Adipocyte (in vitro differentiated cells): ENCODE data around the gene CLDN25.
"Not testable (repeated sequence)": the region's sequence is repeated elsewhere in the genome, so short reads cannot be mapped to it uniquely, and the experiment has no call there.

ENCODE experiments used
- DNase-seq: peaks from one replicate; pipeline ENCODE4 v3.0.0-alpha.2; 2015; ENCODE audit warnings: low read depth
- H3K27me3 ChIP-seq: replicated peaks from 2 replicates; pipeline ENCODE4 v1.7.0; 2013; ENCODE audit warnings: mild to moderate bottlenecking, low read length, moderate library complexity; ENCODE audit not compliant: control insufficient read depth, insufficient read depth
- H3K36me3 ChIP-seq: 2 replicates; pipeline ENCODE4 v1.7.0; 2013; ENCODE audit warnings: low read length, mild to moderate bottlenecking, moderate library complexity; ENCODE audit not compliant: control insufficient read depth, insufficient read depth, severe bottlenecking
- H3K4me1 ChIP-seq: 2 replicates; pipeline ENCODE4 v1.7.0; 2013; ENCODE audit warnings: mild to moderate bottlenecking, low read length, moderate library complexity; ENCODE audit not compliant: control insufficient read depth, insufficient read depth
- H3K4me3 ChIP-seq: 2 replicates; pipeline ENCODE4 v1.7.0; 2013; ENCODE audit warnings: mild to moderate bottlenecking, low read length, moderate library complexity
- H3K9ac ChIP-seq: 2 replicates; pipeline ENCODE4 v1.7.0; 2013; ENCODE audit warnings: mild to moderate bottlenecking, low read length, moderate library complexity
- H3K9me3 ChIP-seq: 2 replicates; pipeline ENCODE4 v1.7.0; 2013; ENCODE audit warnings: mild to moderate bottlenecking, low read length, moderate library complexity; ENCODE audit not compliant: control insufficient read depth

Gene CLDN25

GRCh38 chr11:113779496-113779895 lies at the start of gene CLDN25:
CLDN25 (plus strand) TSS chr11:113779796; CDS start chr11:113779796, 0 bp downstream.
- no peaks in the 10 kb centered on the region for H3K36me3 ChIP-seq
- H3K27me3 ChIP-seq: peaks cover 17% of the 10 kb centered on the region
- no peaks in the 10 kb centered on the region for H3K9me3 ChIP-seq
- H3K4me3 ChIP-seq: no peak within 1 kb of the TSS
- no peak within 1 kb of the TSS for H3K9ac ChIP-seq
- DNase-seq: no peak
- peaks cover 4% of the 10 kb centered on the region for H3K4me1 ChIP-seq

DNA sequence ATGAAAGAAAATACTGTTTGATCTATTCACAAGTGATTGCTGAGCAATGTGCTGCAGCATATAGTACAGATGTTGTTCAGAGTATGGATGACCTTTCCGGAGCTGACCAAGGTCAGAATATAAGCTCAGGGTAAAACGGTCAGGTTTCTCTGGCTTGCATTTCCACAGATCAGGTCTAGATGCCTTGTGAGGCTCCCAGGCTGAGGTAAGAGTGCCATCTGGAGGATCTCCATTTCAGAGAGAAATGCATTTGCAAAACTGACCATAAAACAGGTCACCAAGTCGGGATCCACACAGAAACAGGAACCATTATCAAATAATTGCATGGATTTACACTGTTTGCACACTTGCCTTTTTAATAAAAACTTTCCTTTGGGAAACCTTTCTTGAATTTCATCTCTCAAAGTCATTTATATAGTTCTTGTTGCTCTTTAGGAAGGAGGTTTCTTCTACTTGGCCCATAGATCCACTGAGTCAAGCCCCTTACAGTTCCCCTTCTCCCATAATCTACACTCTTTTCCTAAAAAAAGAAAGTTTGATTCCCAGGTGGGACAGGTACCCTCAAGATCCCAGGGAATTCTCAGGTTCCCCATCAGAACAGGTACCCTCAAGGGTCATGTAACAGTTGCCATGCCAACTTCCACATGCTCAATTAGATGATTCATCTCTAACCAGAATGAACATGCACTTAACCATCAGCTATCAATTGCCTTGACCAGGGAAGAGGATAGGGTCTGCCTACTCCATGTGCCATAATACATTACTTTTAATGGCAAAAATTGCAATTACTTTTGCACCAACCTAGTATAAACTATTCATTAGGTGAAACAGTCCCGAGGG lies 48.5 kb upstream of the CLDN25 start:
- H3K36me3 ChIP-seq: peaks cover 24% of the 10 kb centered on the region
- no peaks in the 10 kb centered on the region for H3K27me3 ChIP-seq
- H3K4me1 ChIP-seq: peaks cover 39% of the 10 kb centered on the region
- DNase-seq: peak; percentile 69
- peak overlapping the region; percentile 53 for H3K9ac ChIP-seq
- H3K9me3 ChIP-seq: no peaks in the 10 kb centered on the region
- H3K4me3 ChIP-seq: no peak overlapping the region

DNA sequence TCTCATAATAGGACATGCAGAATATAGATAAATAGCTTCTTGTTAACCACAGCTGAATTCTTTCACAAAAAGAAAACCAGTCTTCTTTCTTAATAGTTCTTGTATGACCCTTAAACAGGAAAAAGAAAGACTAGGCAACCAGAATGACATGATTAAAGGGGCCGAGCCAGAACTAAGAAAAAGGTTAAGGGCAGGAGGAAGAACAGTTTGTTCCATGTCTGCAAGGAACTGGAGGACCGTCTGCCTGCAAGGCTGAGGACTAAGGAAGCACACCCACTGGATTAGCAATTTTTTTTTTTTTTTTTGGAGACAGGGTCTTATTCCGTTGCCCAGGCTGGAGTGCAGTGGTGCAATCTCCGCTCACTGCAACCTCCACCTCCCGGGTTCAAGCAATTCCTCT lies 47.5 kb upstream of the CLDN25 start:
- Histone ChIP-seq H3K9me3 (no peaks in the 10 kb centered on the region), H3K4me3 (no peak overlapping the region), H3K9ac (peak overlapping the region; percentile 53), H3K4me1 (peaks cover 36% of the 10 kb centered on the region), H3K27me3 (no peaks in the 10 kb centered on the region), H3K36me3 (peaks cover 34% of the 10 kb centered on the region)
- DNase-seq: no peak

GRCh38 chr11:113736323-113736722 lies 43.3 kb upstream of the CLDN25 start:
- Histone ChIP-seq H3K9ac (no peak overlapping the region), H3K4me1 (peaks cover 12% of the 10 kb centered on the region), H3K36me3 (peaks cover 70% of the 10 kb centered on the region), H3K4me3 (no peak overlapping the region), H3K9me3 (no peaks in the 10 kb centered on the region), H3K27me3 (no peaks in the 10 kb centered on the region)
- DNase-seq: no peak

DNA sequence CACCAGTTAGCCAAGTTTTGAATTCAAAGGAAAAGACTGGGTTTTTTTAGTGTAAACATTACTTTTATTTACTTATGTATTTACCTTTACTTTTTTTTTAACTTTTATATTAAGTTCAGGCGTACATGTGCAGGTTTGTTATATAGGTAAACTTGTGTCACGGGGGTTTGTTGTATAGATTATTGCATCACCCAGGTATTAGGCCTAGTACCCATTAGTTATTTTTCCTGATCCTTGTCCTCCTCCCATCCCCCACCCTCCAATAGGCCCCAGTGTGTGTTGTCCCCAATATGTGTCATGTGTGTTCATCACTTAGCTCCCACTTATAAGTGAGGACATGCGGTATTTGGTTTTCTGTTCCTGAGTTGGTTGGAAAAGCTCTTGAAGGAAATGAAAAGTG lies 26.7 kb upstream of the CLDN25 start:
- H3K27me3 ChIP-seq: no peaks in the 10 kb centered on the region
- H3K9me3 ChIP-seq: peaks cover 6% of the 10 kb centered on the region
- no peaks in the 10 kb centered on the region for H3K4me1 ChIP-seq
- no peak overlapping the region for H3K9ac ChIP-seq
- no peak overlapping the region for H3K4me3 ChIP-seq
- DNase-seq: no peak
- H3K36me3 ChIP-seq: peaks cover 54% of the 10 kb centered on the region

- Histone ChIP-seq H3K36me3 (peaks cover 60% of the 10 kb centered on the region), H3K27me3 (no peaks in the 10 kb centered on the region)
Observed at GRCh38 chr11:113760241-113760640, 19.4 kb upstream of the CLDN25 start.

GRCh38 chr11:113763040-113763439 lies 16.6 kb upstream of the CLDN25 start:
- not testable (repeated sequence) for H3K27me3 ChIP-seq, H3K9me3 ChIP-seq, H3K4me3 ChIP-seq, H3K9ac ChIP-seq, DNase-seq, H3K4me1 ChIP-seq
- H3K36me3 ChIP-seq: peaks cover 51% of the 10 kb centered on the region

More at GRCh38 chr11:113760241-113760640, 19.4 kb upstream of the CLDN25 start:
- Histone ChIP-seq H3K9me3 (no peaks in the 10 kb centered on the region), H3K9ac (no peak overlapping the region), H3K4me1 (peaks cover 3% of the 10 kb centered on the region), H3K4me3 (no peak overlapping the region)
- DNase-seq: no peak

DNA sequence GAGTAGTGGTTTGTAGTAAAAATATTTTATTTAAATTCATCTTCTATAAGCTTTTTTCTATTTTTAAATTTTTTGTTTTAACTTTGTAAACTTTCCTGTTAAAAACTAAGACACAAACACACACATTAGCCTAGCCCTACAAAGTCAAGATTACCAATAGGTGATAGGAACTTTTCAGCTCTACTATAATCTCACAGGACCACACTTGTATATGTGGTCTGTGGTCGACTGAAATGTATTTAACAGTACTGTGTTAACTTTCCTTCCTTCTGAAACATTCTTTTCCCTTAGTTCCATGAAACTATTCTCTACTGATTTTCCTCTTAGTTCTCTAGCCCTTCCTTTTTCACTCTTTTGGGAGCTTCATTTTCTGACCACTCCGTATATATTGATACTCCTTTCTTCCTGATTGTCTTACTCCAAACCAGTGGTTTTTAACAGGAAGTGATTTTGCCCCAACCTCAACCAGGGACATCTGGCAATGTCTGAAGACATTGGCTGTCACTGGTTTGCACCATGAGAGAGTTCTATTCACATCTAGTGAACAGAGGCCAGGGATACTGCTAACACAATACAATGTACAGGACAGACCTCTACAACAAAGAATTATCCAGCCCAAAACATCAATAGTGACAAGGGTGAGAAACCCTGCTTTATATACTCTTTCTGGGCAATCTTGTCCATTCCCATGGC lies 14.9 kb upstream of the CLDN25 start:
- Histone ChIP-seq H3K27me3 (no peaks in the 10 kb centered on the region), H3K36me3 (peaks cover 47% of the 10 kb centered on the region), H3K9me3 (no peaks in the 10 kb centered on the region), H3K9ac (no peak overlapping the region), H3K4me3 (no peak overlapping the region), H3K4me1 (no peaks in the 10 kb centered on the region)
- DNase-seq: no peak

DNA sequence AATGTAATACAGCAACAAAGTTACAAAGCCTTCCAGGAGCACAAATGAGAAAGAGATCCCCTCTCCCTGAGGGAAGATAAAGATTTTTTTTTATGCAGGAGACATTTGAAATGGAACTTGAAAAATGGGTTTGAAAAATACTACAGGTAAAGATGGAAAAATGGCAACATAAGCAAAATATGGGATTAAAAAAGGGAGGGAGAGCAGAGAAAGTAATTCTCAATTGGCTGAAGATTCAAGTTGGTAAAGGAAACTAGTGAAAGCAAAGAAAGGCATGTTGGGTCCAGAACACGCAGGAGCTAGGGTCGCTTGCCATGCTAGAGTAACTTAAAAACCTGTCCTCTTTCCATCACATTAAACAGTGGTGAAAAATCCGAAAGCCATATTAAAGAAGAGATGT lies 7.6 kb upstream of the CLDN25 start:
- Histone ChIP-seq H3K9me3 (no peaks in the 10 kb centered on the region), H3K36me3 (peaks cover 21% of the 10 kb centered on the region), H3K9ac (no peak overlapping the region), H3K4me3 (peak overlapping the region; percentile 90), H3K4me1 (peaks cover 6% of the 10 kb centered on the region), H3K27me3 (no peaks in the 10 kb centered on the region)
- no peak for DNase-seq

GRCh38 chr11:113773092-113773415 lies 6.5 kb upstream of the CLDN25 start:
- DNase-seq: peak; percentile 68
- H3K9ac ChIP-seq: peak overlapping the region; percentile 91
- H3K27me3 ChIP-seq: no peaks in the 10 kb centered on the region
- peak overlapping the region; percentile 90 for H3K4me3 ChIP-seq
- H3K9me3 ChIP-seq: no peaks in the 10 kb centered on the region
- H3K36me3 ChIP-seq: peaks cover 12% of the 10 kb centered on the region
- peaks cover 7% of the 10 kb centered on the region for H3K4me1 ChIP-seq

DNA sequence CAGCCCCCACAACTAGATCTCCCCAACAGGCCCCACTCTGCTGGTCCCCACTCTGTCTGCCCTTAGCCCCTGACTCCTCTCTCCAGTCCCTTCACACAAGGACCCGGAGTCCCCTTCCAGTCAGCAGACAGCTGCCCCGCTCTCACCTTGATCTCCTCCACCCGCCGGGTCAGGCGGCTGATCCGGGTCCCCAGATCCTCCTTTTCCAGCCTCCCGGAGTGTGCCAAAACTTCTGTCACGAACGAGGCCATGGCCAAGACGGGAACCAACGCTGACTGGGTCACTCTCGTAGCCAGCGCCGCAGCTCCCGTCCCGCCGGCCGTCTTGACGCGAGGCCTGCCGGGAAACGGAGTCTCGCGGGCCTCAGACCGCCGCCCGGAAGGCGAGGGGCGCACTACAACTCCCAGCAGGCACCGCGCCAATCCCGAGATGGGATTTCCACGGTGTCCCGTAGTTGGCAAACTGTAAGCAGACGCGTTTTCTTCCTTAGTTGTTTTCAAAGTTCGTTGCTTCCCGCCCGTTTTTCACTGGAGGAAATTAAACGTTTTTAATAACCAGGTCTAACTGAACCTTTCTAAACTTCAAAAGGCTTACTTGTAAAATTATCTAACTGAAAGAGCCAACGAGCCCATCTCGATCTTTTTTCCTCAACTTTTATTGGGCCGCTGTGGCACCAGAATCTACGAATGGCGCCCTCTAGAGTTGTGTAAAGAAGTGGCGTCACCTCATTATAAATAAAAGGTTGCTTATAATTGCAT lies 6.0 kb upstream of the CLDN25 start, which contains the start of gene ZW10:
Gene ZW10, minus strand, starts transcription at position 277 of the 758 bp plus-strand sequence. Its CDS starts 26 bp downstream, at position 251.
- peak within 1 kb of the TSS; percentile 91 for H3K9ac ChIP-seq
- H3K4me3 ChIP-seq: peak within 1 kb of the TSS; percentile 90

More for the DNA sequence above, 6.0 kb upstream of the CLDN25 start, which contains the start of gene ZW10:
- peaks cover 11% of the 10 kb centered on the region for H3K4me1 ChIP-seq
- no peaks in the 10 kb centered on the region for H3K27me3 ChIP-seq
- no peaks in the 10 kb centered on the region for H3K9me3 ChIP-seq
- peak; percentile 100 for DNase-seq
- peaks cover 6% of the 10 kb centered on the region for H3K36me3 ChIP-seq
